Activated naive CD4-positive, alpha-beta T cell treated with anti-CD3 and anti-CD28 coated beads, Interleukin-2, amount 50 U/mL, for 72 hours (primary cell): ENCODE measurements around the gene PACSIN2. TPM values are rescaled to one million over a fixed set of nuclear protein-coding genes. Genes with fewer than 3 reads are reported as not detected.
"Not testable (repeated sequence)": the region's sequence is repeated elsewhere in the genome, so short reads cannot be mapped to it uniquely, and the experiment has no call there.

Experiments
- ATAC-seq, 2 donors: fragments of 150-1000 bp; cut with Tn5 transposase; 2 replicates each; pipeline ENCODE4 v1.10.0; 2021; ENCODE audit warnings: mild to moderate bottlenecking in 2 of 2, moderate library complexity in 2 of 2
- DNase-seq, 2 donors: peaks; one replicate each; pipeline ENCODE4 v3.0.0; 2021 to 2022; ENCODE audit warnings: low spot score in 2 of 2
- H3K27ac Mint-ChIP-seq, 2 donors: one replicate each; pipeline ENCODE4 v1.8.0; 2022; ENCODE audit warnings: mild to moderate bottlenecking in 2 of 2, mixed read lengths in 2 of 2
- H3K36me3 Mint-ChIP-seq, 2 donors: one replicate each; pipeline ENCODE4 v1.8.0; 2022; ENCODE audit warnings: mixed read lengths in 2 of 2
- H3K9me3 Mint-ChIP-seq, 2 donors: one replicate each; pipeline ENCODE4 v1.8.0; 2022; ENCODE audit warnings: mixed read lengths in 2 of 2
- total RNA-seq, 2 donors: library from RNA; stranded (reverse); gene quantifications; one replicate each; pipeline ENCODE4 v1.2.3, GENCODE V29; 2022

PACSIN2 gene
- total RNA-seq, 2 donors from 2014 or later: 25.6 to 28.2 TPM

DNA sequence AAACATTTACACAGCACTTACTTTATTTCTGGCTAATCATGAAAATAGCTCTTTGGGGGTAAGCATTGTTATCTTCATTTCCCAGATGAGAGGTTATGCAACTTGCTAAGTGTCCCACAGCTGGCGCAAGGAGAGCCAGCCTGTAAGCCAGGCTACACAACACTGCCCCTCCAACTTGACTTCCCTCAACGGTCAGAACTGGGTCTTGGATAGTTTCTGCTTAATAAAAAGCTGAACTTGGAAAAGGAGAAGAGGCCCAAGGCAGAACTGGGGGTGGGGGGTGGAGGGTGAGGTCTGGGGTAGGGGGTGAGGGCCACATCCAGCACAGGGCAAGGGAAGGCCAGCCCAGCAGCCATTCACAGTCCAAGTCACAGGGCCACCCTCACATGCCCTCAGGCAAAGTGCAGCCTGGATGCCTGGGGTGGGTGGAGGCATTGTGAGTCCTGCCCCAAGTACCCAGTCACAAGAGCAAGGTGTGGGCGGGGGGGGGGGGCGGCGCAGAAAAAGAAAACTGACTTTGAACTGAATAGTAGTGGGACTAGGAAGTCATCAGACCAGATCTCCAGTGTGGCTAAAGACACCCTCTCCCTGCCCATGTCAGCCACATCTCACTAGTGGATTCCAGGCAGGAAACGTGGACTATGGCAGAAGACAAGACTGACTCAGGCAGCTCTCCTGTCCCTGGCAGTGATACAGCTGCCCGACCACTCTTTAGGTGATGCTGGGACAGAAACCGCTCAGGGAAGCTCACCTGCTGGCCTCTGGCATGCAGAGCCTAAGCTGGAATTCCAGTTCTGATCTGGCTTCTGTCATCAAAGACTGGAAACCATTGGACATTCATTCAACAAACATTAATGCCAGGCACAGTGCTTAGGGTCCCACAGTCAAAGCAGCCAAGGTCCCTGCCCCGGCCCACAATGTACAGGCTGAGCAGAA, 52.4 kb downstream of the PACSIN2 start:
- H3K9me3 Mint-ChIP-seq: no peaks in the 10 kb centered on the region
- ATAC-seq (no peak), DNase-seq (no peak)
- peaks cover 9 to 12% of the 10 kb centered on the region in 2 donors for H3K36me3 Mint-ChIP-seq
- H3K27ac Mint-ChIP-seq: peak overlapping the region; percentile 30 to 40

DNA sequence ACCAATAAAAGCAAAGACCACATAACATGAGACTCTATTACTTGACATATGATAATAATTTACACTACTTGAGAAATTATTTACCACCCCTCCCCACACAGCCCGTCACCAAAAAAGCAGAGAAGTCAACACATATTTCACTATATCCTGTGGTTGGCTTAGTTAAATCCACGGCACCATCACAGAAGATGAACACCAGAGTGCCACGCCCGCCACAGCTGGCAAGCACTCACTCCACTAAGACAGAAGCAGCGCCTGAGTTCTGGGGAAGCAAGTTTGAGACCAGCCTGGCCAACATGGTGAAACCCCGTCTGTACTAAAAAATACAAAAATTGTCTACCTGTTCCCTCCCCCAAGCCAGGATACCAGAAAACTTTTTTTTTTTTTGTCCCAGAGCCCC, 53.1 kb downstream of the PACSIN2 start:
- ATAC-seq (no peak), DNase-seq (no peak)
- Mint-ChIP-seq H3K9me3 (no peaks in the 10 kb centered on the region), H3K36me3 (peaks cover 9 to 12% of the 10 kb centered on the region in 2 donors), H3K27ac (no peak overlapping the region)

GRCh38 chr22:42961400-42961690, 53.6 kb downstream of the PACSIN2 start:
- not testable (repeated sequence) for DNase-seq, H3K27ac Mint-ChIP-seq, H3K9me3 Mint-ChIP-seq, ATAC-seq
- H3K36me3 Mint-ChIP-seq: peaks cover 9 to 12% of the 10 kb centered on the region in 2 donors

DNA sequence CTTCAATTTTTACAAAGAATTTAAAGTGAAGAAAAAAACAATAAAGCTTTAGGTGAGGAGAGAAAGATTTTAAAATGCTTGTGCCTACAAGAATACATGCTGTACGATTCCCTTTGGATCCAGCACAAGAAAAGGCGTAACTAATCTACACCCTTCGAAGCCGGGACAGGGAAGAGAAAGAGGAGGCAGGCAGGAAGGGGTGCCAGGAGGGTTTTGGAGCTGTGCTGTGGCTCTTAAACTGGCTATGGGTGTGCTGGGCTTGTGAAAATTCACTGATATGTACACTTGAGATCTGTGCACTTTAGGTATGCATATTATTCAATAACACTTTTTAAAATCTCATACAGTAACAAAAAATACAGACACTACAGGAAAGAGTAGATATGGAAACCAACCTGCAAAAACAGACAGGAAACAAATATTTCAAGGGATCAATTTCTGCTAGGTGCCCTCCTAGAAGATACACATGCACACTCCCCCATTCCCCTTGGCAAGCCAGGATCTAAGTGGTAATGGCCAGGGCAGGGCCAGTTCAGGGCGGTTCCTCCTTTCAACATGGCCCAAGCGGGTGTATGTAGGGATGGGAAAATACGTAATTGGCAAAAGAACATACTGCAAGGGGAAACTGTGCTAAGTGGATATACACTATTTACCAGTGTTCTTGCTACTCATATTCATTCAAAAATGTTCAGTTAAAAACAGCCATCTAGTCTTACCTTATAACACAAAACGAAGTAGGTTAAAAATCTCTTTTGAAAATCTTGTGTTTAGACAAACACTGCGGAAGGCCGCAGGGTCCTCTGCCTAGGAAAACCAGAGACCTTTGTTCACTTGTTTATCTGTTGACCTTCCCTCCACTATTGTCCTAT, 54.2 kb downstream of the PACSIN2 start:
- ATAC-seq (no peak), DNase-seq (no peak)
- H3K9me3 Mint-ChIP-seq: no peaks in the 10 kb centered on the region
- H3K27ac Mint-ChIP-seq: peak overlapping the region; percentile 40 to 41
- peaks cover 9 to 12% of the 10 kb centered on the region in 2 donors for H3K36me3 Mint-ChIP-seq

DNA sequence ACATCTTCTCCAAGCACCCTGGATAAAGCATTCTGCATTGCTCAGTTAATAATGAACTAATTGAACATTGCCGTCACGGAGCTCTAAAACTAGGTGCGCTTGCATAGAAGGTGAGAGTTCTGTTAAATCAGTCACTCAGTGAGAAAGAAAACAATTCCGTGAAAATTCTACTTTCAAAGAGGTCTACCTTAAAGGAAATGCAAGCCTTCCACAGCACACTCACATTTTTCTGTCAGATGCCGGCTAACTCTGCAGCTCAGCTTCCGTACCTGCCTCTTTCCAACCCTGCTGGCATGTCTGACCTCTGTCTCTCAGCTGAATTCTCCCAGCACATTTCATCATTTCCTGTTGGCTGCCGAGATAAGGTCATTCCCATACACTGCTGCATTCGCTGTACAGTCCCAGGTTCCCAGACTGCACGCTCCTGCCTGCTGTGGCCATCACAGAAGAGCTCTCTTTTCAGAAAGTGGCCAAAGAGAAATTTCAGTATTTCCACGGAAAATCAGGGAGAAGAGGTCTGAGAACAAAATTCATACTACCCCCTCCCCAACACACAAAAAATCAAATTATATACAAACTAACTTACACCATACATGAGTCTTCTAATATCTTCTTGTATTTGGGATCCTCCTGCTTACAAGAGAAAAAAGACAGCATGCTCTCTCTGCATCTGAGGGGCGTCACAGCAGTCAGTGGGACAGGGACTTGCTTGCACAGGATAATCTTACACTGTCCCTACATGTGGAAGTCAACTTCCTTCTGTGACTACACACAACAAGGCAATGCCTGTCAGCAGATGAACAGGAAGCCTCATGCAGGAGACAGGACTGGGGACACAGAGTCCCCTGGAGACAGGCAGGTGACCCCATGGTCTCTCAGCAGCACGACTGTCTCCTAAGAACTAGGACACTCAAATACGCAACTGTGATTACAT, 55.1 kb downstream of the PACSIN2 start:
- no peaks in the 10 kb centered on the region for H3K9me3 Mint-ChIP-seq

GRCh38 chr22:42958937-42959336, 56.0 kb downstream of the PACSIN2 start:
- DNase-seq (no peak), ATAC-seq (no peak)
- Mint-ChIP-seq H3K27ac (peak overlapping the region; percentile 25 to 40), H3K9me3 (no peaks in the 10 kb centered on the region), H3K36me3 (peaks cover 9 to 12% of the 10 kb centered on the region in 2 donors)

More for the DNA sequence above, 55.1 kb downstream of the PACSIN2 start:
- H3K27ac Mint-ChIP-seq: peak overlapping the region; percentile 40 to 52
- DNase-seq: no peak
- peak; percentile 31 to 84 for ATAC-seq
- peaks cover 9 to 12% of the 10 kb centered on the region in 2 donors for H3K36me3 Mint-ChIP-seq

GRCh38 chr22:42957958-42958357, 57.0 kb downstream of the PACSIN2 start:
- H3K36me3 Mint-ChIP-seq: peaks cover 2 to 7% of the 10 kb centered on the region in 2 donors
- ATAC-seq: peak; percentile 37 to 70

GRCh38 chr22:42957544-42957943, 57.4 kb downstream of the PACSIN2 start:
- Mint-ChIP-seq H3K9me3 (no peaks in the 10 kb centered on the region), H3K27ac (peak overlapping the region in 1 of 2 donors; percentile 40), H3K36me3 (peaks cover 0 to 5% of the 10 kb centered on the region in 2 donors)
- DNase-seq (no peak), ATAC-seq (no peak)

More at GRCh38 chr22:42957958-42958357, 57.0 kb downstream of the PACSIN2 start:
- H3K27ac Mint-ChIP-seq: peak overlapping the region; percentile 40 to 69
- H3K9me3 Mint-ChIP-seq: no peaks in the 10 kb centered on the region
- DNase-seq: no peak

- ATAC-seq (no peak), DNase-seq (no peak)
- no peaks in the 10 kb centered on the region for H3K9me3 Mint-ChIP-seq
- no peak overlapping the region for H3K27ac Mint-ChIP-seq
- H3K36me3 Mint-ChIP-seq: peaks cover 0 to 5% of the 10 kb centered on the region in 2 donors
These were observed 59.1 kb downstream of the PACSIN2 start for GRCh38 chr22:42955848-42956247.

DNA sequence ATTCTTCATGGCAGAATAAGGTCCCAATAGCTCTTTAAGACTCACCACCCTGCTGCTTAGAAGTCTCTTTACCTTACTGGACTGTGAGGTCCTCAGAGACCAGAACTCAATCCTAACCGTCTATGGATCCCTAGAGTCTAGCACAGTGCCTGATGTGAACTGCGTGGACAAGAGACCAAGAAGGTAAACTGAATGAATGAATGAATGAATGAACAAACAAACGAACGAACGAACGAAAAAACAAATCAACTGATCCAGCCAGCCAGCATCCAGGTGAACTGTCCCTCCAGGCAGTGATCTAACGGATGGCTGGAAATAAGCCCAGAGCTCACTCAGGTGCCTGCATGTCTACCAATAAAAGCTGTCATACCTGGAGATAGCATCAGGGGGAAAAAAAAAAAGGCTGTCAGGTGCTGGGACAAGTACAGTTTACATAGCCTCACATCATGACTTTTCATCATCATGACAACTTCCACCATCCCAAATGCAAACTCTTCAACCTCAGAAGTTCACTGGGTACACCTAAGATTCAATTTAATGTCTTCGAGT, 59.8 kb downstream of the PACSIN2 start:
- no peak for DNase-seq
- Mint-ChIP-seq H3K36me3 (peaks cover 0 to 5% of the 10 kb centered on the region in 2 donors), H3K9me3 (no peaks in the 10 kb centered on the region), H3K27ac (no peak overlapping the region)
- no peak for ATAC-seq

DNA sequence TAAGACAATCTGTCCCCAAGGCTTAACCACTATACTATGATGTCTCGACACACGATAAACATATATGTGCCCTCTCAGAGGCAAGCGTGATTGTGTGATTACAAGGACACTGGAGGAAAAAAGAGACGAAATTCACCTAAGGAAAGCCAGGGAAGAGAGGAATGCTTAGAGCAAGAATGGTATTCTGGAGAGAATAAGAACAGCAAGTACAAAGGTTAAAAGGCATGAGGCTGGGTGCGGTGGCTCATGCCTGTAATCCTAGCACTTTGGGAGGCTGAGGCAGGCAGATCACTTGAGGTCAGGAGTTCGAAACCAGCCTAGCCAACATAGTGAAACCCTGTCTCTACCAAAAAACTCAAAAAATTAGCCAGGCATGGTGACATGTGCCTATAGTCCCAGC, 61.2 kb downstream of the PACSIN2 start:
- not testable (repeated sequence) for DNase-seq, H3K9me3 Mint-ChIP-seq, H3K36me3 Mint-ChIP-seq, H3K27ac Mint-ChIP-seq, ATAC-seq

- ATAC-seq (no peak), DNase-seq (no peak)
- H3K36me3 Mint-ChIP-seq: no peaks in the 10 kb centered on the region
- no peak overlapping the region for H3K27ac Mint-ChIP-seq
- no peaks in the 10 kb centered on the region for H3K9me3 Mint-ChIP-seq
These were observed 63.7 kb downstream of the PACSIN2 start for GRCh38 chr22:42951093-42951710.

- ATAC-seq: no peak
- no peak for DNase-seq
These were observed 64.7 kb downstream of the PACSIN2 start for GRCh38 chr22:42950281-42950680.

DNA sequence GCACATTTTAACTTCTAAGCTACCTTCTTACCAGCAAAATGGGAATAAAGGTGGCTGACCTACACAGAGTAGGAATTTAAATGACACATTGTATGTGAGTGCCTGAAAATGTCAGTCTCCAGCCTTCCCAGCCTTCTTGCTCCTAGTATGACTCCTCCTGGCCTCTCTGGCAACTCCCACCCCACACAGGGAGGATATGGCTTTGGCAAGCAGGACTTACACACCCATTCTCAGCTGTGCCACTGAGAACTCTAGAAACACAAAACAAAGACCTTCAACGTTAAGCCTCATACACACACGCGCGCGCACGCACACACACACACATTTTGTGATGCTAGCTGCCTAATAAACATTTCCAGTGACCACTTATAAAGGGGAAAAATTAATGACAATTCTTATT, 65.8 kb downstream of the PACSIN2 start:
- no peak for DNase-seq
- Mint-ChIP-seq H3K27ac (no peak overlapping the region), H3K36me3 (no peaks in the 10 kb centered on the region), H3K9me3 (no peaks in the 10 kb centered on the region)
- no peak for ATAC-seq

More at GRCh38 chr22:42950281-42950680, 64.7 kb downstream of the PACSIN2 start:
- no peaks in the 10 kb centered on the region for H3K9me3 Mint-ChIP-seq
- H3K27ac Mint-ChIP-seq: no peak overlapping the region
- H3K36me3 Mint-ChIP-seq: no peaks in the 10 kb centered on the region

GRCh38 chr22:42948294-42948693, 66.7 kb downstream of the PACSIN2 start:
- Mint-ChIP-seq H3K27ac (no peak overlapping the region), H3K9me3 (no peaks in the 10 kb centered on the region), H3K36me3 (no peaks in the 10 kb centered on the region)
- no peak for ATAC-seq
- no peak for DNase-seq
